Neural cell (in vitro differentiated cells): ENCODE results near the gene PRELID3B.

Experiments used
- CTCF ChIP-seq: fragments of 450-650 bp; IDR thresholded peaks from 2 replicates; pipeline ENCODE4 v1.5.1; 2014; ENCODE audit warnings: antibody characterized with exemption, mild to moderate bottlenecking, moderate library complexity; ENCODE audit not compliant: poor library complexity, severe bottlenecking
- EP300 ChIP-seq: fragments of 450-650 bp; conservative IDR thresholded peaks from 2 replicates; pipeline ENCODE4 v1.6.1; 2014; ENCODE audit warnings: antibody characterized with exemption, mild to moderate bottlenecking, moderate library complexity; ENCODE audit not compliant: poor library complexity, severe bottlenecking
- EZH2 ChIP-seq: fragments of 200-600, 300-800 bp; shearing (Covaris generic), sonication (generic); IDR thresholded peaks from 2 replicates; pipeline ENCODE4 v1.6.1; 2014; ENCODE audit warnings: antibody characterized with exemption, low read length, borderline replicate concordance, mild to moderate bottlenecking; ENCODE audit not compliant: insufficient read depth, poor library complexity, severe bottlenecking
- MXI1 ChIP-seq: fragments of 450-650 bp; conservative IDR thresholded peaks from 2 replicates; pipeline ENCODE4 v1.6.1; 2014; ENCODE audit warnings: antibody characterized with exemption, mild to moderate bottlenecking; ENCODE audit not compliant: poor library complexity, severe bottlenecking
- POLR2AphosphoS5 ChIP-seq: IDR thresholded peaks from 2 replicates; pipeline ENCODE4 v1.6.1; 2012
- RAD21 ChIP-seq: fragments of 450-650 bp; conservative IDR thresholded peaks from 2 replicates; pipeline ENCODE4 v1.6.1; 2014; ENCODE audit warnings: antibody characterized with exemption, mild to moderate bottlenecking, moderate library complexity
- REST ChIP-seq: IDR thresholded peaks from 2 replicates; pipeline ENCODE4 v1.6.1; 2012; ENCODE audit warnings: borderline replicate concordance
- SMC3 ChIP-seq: fragments of 450-650 bp; conservative IDR thresholded peaks from 2 replicates; pipeline ENCODE4 v1.6.1; 2014; ENCODE audit warnings: antibody characterized with exemption, mild to moderate bottlenecking, moderate library complexity; ENCODE audit not compliant: poor library complexity
- TAF1 ChIP-seq: IDR thresholded peaks from 2 replicates; pipeline ENCODE4 v1.6.1; 2012; ENCODE audit warnings: low read depth

- TF ChIP-seq CTCF (no peak), EP300 (no peak), POLR2AphosphoS5 (no peak), EZH2 (no peak), TAF1 (no peak), MXI1 (no peak), REST (no peak), RAD21 (no peak), SMC3 (no peak)
Measured at GRCh38 chr20:59042796-59043631, 428 bp upstream of the PRELID3B start.
